22Rv1 (cell line): Measurements from ENCODE around the gene TTLL10.

Experiments
- ZFX ChIP-seq: fragments of 450-650 bp; IDR thresholded peaks from 2 replicates; pipeline ENCODE4 v1.6.1; 2017; ENCODE audit warnings: antibody characterized with exemption, borderline replicate concordance
- TF ChIP-seq, protein P1 (sequence below): fragments of 450-650 bp; IDR thresholded peaks from 2 replicates; pipeline ENCODE4 v1.5.1; 2017; ENCODE audit warnings: mild to moderate bottlenecking

DNA sequence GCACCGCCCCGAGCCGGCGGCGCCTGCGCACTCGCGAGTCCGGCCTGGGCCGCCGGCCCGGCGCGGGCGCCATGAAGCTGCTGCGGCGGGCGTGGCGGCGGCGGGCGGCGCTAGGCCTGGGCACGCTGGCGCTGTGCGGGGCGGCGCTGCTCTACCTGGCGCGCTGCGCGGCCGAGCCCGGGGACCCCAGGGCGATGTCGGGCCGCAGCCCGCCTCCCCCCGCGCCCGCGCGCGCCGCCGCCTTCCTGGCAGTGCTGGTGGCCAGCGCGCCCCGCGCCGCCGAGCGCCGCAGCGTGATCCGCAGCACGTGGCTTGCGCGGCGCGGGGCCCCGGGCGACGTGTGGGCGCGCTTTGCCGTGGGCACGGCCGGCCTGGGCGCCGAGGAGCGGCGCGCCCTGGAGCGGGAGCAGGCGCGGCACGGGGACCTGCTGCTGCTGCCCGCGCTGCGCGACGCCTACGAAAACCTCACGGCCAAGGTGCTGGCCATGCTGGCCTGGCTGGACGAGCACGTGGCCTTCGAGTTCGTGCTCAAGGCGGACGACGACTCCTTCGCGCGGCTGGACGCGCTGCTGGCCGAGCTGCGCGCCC, 58.6 kb downstream of the TTLL10 start, which contains the start of gene B3GALT6:
- TF ChIP-seq, protein P1, sequence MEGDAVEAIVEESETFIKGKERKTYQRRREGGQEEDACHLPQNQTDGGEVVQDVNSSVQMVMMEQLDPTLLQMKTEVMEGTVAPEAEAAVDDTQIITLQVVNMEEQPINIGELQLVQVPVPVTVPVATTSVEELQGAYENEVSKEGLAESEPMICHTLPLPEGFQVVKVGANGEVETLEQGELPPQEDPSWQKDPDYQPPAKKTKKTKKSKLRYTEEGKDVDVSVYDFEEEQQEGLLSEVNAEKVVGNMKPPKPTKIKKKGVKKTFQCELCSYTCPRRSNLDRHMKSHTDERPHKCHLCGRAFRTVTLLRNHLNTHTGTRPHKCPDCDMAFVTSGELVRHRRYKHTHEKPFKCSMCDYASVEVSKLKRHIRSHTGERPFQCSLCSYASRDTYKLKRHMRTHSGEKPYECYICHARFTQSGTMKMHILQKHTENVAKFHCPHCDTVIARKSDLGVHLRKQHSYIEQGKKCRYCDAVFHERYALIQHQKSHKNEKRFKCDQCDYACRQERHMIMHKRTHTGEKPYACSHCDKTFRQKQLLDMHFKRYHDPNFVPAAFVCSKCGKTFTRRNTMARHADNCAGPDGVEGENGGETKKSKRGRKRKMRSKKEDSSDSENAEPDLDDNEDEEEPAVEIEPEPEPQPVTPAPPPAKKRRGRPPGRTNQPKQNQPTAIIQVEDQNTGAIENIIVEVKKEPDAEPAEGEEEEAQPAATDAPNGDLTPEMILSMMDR = no peak
- TF ChIP-seq ZFX = no peak
